Measurements from ENCODE around the gene LTO1. TPM values are rescaled to one million over a fixed set of nuclear protein-coding genes. Genes with fewer than 3 reads are reported as not detected.

The LTO1 gene
- total RNA-seq, 3 donors from 2014 or later (not counting 1 experiment from before 2014, with no cell fraction given): 23.2 to 33.5 (median 25.3) TPM

DNA sequence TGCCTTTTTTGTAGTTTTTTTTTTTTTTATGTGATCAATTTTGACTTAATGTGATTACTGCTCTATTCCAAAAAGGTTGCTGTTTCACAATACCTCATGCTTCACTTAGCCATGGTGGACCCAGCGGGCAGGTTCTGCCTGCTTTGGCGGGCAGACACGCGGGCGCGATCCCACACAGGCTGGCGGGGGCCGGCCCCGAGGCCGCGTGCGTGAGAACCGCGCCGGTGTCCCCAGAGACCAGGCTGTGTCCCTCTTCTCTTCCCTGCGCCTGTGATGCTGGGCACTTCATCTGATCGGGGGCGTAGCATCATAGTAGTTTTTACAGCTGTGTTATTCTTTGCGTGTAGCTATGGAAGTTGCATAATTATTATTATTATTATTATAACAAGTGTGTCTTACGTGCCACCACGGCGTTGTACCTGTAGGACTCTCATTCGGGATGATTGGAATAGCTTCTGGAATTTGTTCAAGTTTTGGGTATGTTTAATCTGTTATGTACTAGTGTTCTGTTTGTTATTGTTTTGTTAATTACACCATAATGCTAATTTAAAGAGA, 21.7 kb downstream of the LTO1 start:
- TF ChIP-seq, protein P1, sequence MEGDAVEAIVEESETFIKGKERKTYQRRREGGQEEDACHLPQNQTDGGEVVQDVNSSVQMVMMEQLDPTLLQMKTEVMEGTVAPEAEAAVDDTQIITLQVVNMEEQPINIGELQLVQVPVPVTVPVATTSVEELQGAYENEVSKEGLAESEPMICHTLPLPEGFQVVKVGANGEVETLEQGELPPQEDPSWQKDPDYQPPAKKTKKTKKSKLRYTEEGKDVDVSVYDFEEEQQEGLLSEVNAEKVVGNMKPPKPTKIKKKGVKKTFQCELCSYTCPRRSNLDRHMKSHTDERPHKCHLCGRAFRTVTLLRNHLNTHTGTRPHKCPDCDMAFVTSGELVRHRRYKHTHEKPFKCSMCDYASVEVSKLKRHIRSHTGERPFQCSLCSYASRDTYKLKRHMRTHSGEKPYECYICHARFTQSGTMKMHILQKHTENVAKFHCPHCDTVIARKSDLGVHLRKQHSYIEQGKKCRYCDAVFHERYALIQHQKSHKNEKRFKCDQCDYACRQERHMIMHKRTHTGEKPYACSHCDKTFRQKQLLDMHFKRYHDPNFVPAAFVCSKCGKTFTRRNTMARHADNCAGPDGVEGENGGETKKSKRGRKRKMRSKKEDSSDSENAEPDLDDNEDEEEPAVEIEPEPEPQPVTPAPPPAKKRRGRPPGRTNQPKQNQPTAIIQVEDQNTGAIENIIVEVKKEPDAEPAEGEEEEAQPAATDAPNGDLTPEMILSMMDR (IDR thresholded peaks at IDR 0.05): no peak
- no peak overlapping the region for H3K27ac Mint-ChIP-seq
- Histone ChIP-seq H3K36me3 (ENCODE audit: control insufficient read depth, insufficient read depth, low read length) (no peaks in the 10 kb centered on the region), H3K27me3 (ENCODE audit: control insufficient read depth, insufficient read depth, low read length) (no peaks in the 10 kb centered on the region), H3K4me3 (ENCODE audit: low read length) (no peak overlapping the region), H3K27ac (ENCODE audit: low read length) (no peak overlapping the region), H3K4me1 (ENCODE audit: control insufficient read depth, insufficient read depth, low read length) (no peaks in the 10 kb centered on the region), H3K9me3 (ENCODE audit: control insufficient read depth, insufficient read depth, low read length) (no peaks in the 10 kb centered on the region)
- H3K9me3 Mint-ChIP-seq: no peaks in the 10 kb centered on the region
- H3K27me3 Mint-ChIP-seq (ENCODE audit: low read depth in 2 of 2): no peaks in the 10 kb centered on the region
- H3K36me3 Mint-ChIP-seq: no peaks in the 10 kb centered on the region
- ATAC-seq (no peak), DNase-seq (no peak)
- H3K4me3 Mint-ChIP-seq: no peak overlapping the region
- no peaks in the 10 kb centered on the region for H3K4me1 Mint-ChIP-seq
- WGBS (ENCODE audit: insufficient coverage): 96% methylated on average over 16 of the region's 23 CpGs
- intact Hi-C loops (cut with micrococcal nuclease): no loop called here

DNA sequence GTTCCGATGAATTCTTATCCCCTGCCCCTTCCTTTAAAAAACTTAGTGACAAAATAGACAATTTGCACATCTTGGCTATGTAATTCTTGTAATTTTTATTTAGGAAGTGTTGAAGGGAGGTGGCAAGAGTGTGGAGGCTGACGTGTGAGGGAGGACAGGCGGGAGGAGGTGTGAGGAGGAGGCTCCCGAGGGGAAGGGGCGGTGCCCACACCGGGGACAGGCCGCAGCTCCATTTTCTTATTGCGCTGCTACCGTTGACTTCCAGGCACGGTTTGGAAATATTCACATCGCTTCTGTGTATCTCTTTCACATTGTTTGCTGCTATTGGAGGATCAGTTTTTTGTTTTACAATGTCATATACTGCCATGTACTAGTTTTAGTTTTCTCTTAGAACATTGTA, 22.2 kb downstream of the LTO1 start:
- TF ChIP-seq, protein P1 (IDR thresholded peaks at IDR 0.05): no peak
- no peaks in the 10 kb centered on the region for H3K36me3 ChIP-seq (ENCODE audit: control insufficient read depth, insufficient read depth, low read length)
- no peak overlapping the region for H3K4me3 Mint-ChIP-seq
- H3K36me3 Mint-ChIP-seq: no peaks in the 10 kb centered on the region
- no peak overlapping the region for H3K27ac Mint-ChIP-seq
- WGBS (ENCODE audit: insufficient coverage): 83% methylated on average over 11 of the region's 11 CpGs
- H3K4me1 ChIP-seq (ENCODE audit: control insufficient read depth, insufficient read depth, low read length): peaks cover 3% of the 10 kb centered on the region
- no peaks in the 10 kb centered on the region for H3K9me3 Mint-ChIP-seq
- ATAC-seq (no peak), DNase-seq (no peak)
- H3K4me3 ChIP-seq (ENCODE audit: low read length): no peak overlapping the region
- no peaks in the 10 kb centered on the region for H3K9me3 ChIP-seq (ENCODE audit: control insufficient read depth, insufficient read depth, low read length)
- intact Hi-C loops (cut with micrococcal nuclease): no loop called here
- no peaks in the 10 kb centered on the region for H3K4me1 Mint-ChIP-seq
- H3K27me3 ChIP-seq (ENCODE audit: control insufficient read depth, insufficient read depth, low read length): no peaks in the 10 kb centered on the region
- no peaks in the 10 kb centered on the region for H3K27me3 Mint-ChIP-seq (ENCODE audit: low read depth in 2 of 2)
- H3K27ac ChIP-seq (ENCODE audit: low read length): no peak overlapping the region

GRCh38 chr11:69651834-69652620, 23.1 kb downstream of the LTO1 start:
- TF ChIP-seq, protein P1 (IDR thresholded peaks at IDR 0.05): no peak
- 89% methylated on average over 9 of the region's 15 CpGs for WGBS (ENCODE audit: insufficient coverage)
- Mint-ChIP-seq H3K27me3 (ENCODE audit: low read depth in 2 of 2) (no peaks in the 10 kb centered on the region), H3K27ac (no peak overlapping the region), H3K9me3 (no peaks in the 10 kb centered on the region), H3K4me1 (no peaks in the 10 kb centered on the region), H3K4me3 (no peak overlapping the region), H3K36me3 (no peaks in the 10 kb centered on the region)
- Histone ChIP-seq H3K4me1 (ENCODE audit: control insufficient read depth, insufficient read depth, low read length) (peaks cover 3% of the 10 kb centered on the region), H3K36me3 (ENCODE audit: control insufficient read depth, insufficient read depth, low read length) (no peaks in the 10 kb centered on the region), H3K27me3 (ENCODE audit: control insufficient read depth, insufficient read depth, low read length) (no peaks in the 10 kb centered on the region), H3K9me3 (ENCODE audit: control insufficient read depth, insufficient read depth, low read length) (no peaks in the 10 kb centered on the region), H3K4me3 (ENCODE audit: low read length) (no peak overlapping the region), H3K27ac (ENCODE audit: low read length) (no peak overlapping the region)
- DNase-seq: no peak
- intact Hi-C loops (cut with micrococcal nuclease): no loop called here
- no peak for ATAC-seq

Measured in natural killer cell (primary cell).